ENCODE measurements around the gene ARFGAP2. TPM values are rescaled to one million over a fixed set of nuclear protein-coding genes. Genes with fewer than 3 reads are reported as not detected.

Gene ARFGAP2
- total RNA-seq, 4 donors from 2014 or later = 178 to 248 (median 201) TPM

- no peak overlapping the region for H3K4me3 ChIP-seq
- TF ChIP-seq EP300 (IDR thresholded peaks at IDR 0.05) (no peak), CTCF (IDR thresholded peaks at IDR 0.05) (peak; percentile 55 to 60)
- no peak overlapping the region for H3K27ac ChIP-seq
- H3K9me3 ChIP-seq = no peaks in the 10 kb centered on the region
- H3K4me1 ChIP-seq = peaks cover 15% of the 10 kb centered on the region
- H3K27me3 ChIP-seq = no peaks in the 10 kb centered on the region
- 64% methylated on average over 6 of the region's 14 CpGs for WGBS
- no peak for DNase-seq (ENCODE audit: low spot score in 2 of 2)
- H3K36me3 ChIP-seq = peaks cover 52% of the 10 kb centered on the region
Measured at GRCh38 chr11:47161134-47161854, 15.4 kb downstream of the ARFGAP2 start.

- WGBS = 90% methylated on average over 5 of the region's 5 CpGs
- H3K36me3 ChIP-seq = peaks cover 46% of the 10 kb centered on the region
- no peaks in the 10 kb centered on the region for H3K27me3 ChIP-seq
- no peaks in the 10 kb centered on the region for H3K9me3 ChIP-seq
- H3K27ac ChIP-seq = no peak overlapping the region
- no peak for DNase-seq (ENCODE audit: low spot score in 2 of 2)
- H3K4me3 ChIP-seq = no peak overlapping the region
- TF ChIP-seq CTCF (IDR thresholded peaks at IDR 0.05) = no peak
- TF ChIP-seq POLR2AphosphoS5 (IDR thresholded peaks at IDR 0.05) = no peak
- TF ChIP-seq POLR2A (IDR thresholded peaks at IDR 0.05) = no peak
- no peak for TF ChIP-seq EP300 (IDR thresholded peaks at IDR 0.05)
- peaks cover 18% of the 10 kb centered on the region for H3K4me1 ChIP-seq
Measured at GRCh38 chr11:47160753-47161133, 15.9 kb downstream of the ARFGAP2 start.

GRCh38 chr11:47158242-47158641 is 18.4 kb downstream of the ARFGAP2 start:
- H3K4me3 ChIP-seq = no peak overlapping the region
- WGBS = 77% methylated on average over 5 of the region's 5 CpGs
- peaks cover 25% of the 10 kb centered on the region for H3K4me1 ChIP-seq

GRCh38 chr11:47157805-47158204 is 18.9 kb downstream of the ARFGAP2 start:
- Histone ChIP-seq H3K36me3 (peaks cover 24% of the 10 kb centered on the region), H3K4me3 (no peak overlapping the region), H3K9me3 (no peaks in the 10 kb centered on the region), H3K27ac (no peak overlapping the region), H3K27me3 (no peaks in the 10 kb centered on the region), H3K4me1 (peaks cover 28% of the 10 kb centered on the region)
- TF ChIP-seq CTCF (IDR thresholded peaks at IDR 0.05) (no peak), POLR2AphosphoS5 (IDR thresholded peaks at IDR 0.05) (no peak), EP300 (IDR thresholded peaks at IDR 0.05) (no peak), POLR2A (IDR thresholded peaks at IDR 0.05) (no peak)
- DNase-seq (ENCODE audit: low spot score in 2 of 2) = no peak
- WGBS = 91% methylated on average over 6 of the region's 8 CpGs

More at GRCh38 chr11:47158242-47158641, 18.4 kb downstream of the ARFGAP2 start:
- H3K27me3 ChIP-seq = no peaks in the 10 kb centered on the region
- H3K9me3 ChIP-seq = no peaks in the 10 kb centered on the region
- H3K36me3 ChIP-seq = peaks cover 24% of the 10 kb centered on the region
- DNase-seq (ENCODE audit: low spot score in 2 of 2) = no peak
- H3K27ac ChIP-seq = no peak overlapping the region
- TF ChIP-seq POLR2A (IDR thresholded peaks at IDR 0.05) (no peak), EP300 (IDR thresholded peaks at IDR 0.05) (no peak), CTCF (IDR thresholded peaks at IDR 0.05) (no peak)

GRCh38 chr11:47156951-47157350 is 19.7 kb downstream of the ARFGAP2 start:
- 52% methylated on average over 19 of the region's 20 CpGs for WGBS
- Histone ChIP-seq H3K36me3 (peaks cover 22% of the 10 kb centered on the region), H3K4me1 (peaks cover 25% of the 10 kb centered on the region), H3K9me3 (no peaks in the 10 kb centered on the region), H3K27ac (no peak overlapping the region), H3K4me3 (no peak overlapping the region), H3K27me3 (no peaks in the 10 kb centered on the region)
- no peak for TF ChIP-seq POLR2A (IDR thresholded peaks at IDR 0.05)
- no peak for TF ChIP-seq POLR2AphosphoS5 (IDR thresholded peaks at IDR 0.05)
- no peak for DNase-seq (ENCODE audit: low spot score in 2 of 2)

- TF ChIP-seq POLR2A (IDR thresholded peaks at IDR 0.05) = no peak
- TF ChIP-seq CTCF (IDR thresholded peaks at IDR 0.05) = no peak
- no peak for TF ChIP-seq POLR2AphosphoS5 (IDR thresholded peaks at IDR 0.05)
- no peak for TF ChIP-seq EP300 (IDR thresholded peaks at IDR 0.05)
- H3K27ac ChIP-seq = no peak overlapping the region
- 84% methylated on average over 6 of the region's 6 CpGs for WGBS
Measured at GRCh38 chr11:47156333-47156732, 20.3 kb downstream of the ARFGAP2 start.

More at GRCh38 chr11:47156333-47156732, 20.3 kb downstream of the ARFGAP2 start:
- no peak for DNase-seq (ENCODE audit: low spot score in 2 of 2)
- Histone ChIP-seq H3K4me3 (no peak overlapping the region), H3K9me3 (no peaks in the 10 kb centered on the region), H3K4me1 (peaks cover 25% of the 10 kb centered on the region), H3K27me3 (no peaks in the 10 kb centered on the region), H3K36me3 (peaks cover 22% of the 10 kb centered on the region)

Measured in suprapubic skin (tissue), 4 donors.